Stimulated activated CD8-positive, alpha-beta memory T cell treated with anti-CD3 and anti-CD28 coated beads, Interleukin-15, amount 100 ng/mL, for 1 hour (primary cell): Measurements from ENCODE around the gene CASK.

Experiments used
- DNase-seq: peaks from one replicate; pipeline ENCODE4 v3.0.0-alpha.2; 2020; ENCODE audit warnings: low read depth

CASK gene

GRCh38 chrX:41923211-41923977 lies at the start of gene CASK:
Gene CASK, minus strand, starts transcription at chrX:41923554. Its CDS starts 566 bp downstream, at chrX:41922988.
- DNase-seq = peak; percentile 69

GRCh38 chrX:41971346-41971745 lies 48.0 kb upstream of the CASK start:
- no peak for DNase-seq

- no peak for DNase-seq
These were observed 47.1 kb upstream of the CASK start for GRCh38 chrX:41970419-41970818.

GRCh38 chrX:41963348-41963747 lies 40.0 kb upstream of the CASK start:
- no peak for DNase-seq

- DNase-seq = no peak
These were observed 36.8 kb upstream of the CASK start for GRCh38 chrX:41960142-41960541.

- no peak for DNase-seq
These were observed 35.5 kb upstream of the CASK start for GRCh38 chrX:41958861-41959260.

GRCh38 chrX:41956027-41956426 lies 32.7 kb upstream of the CASK start:
- no peak for DNase-seq

- DNase-seq = no peak
These were observed 28.7 kb upstream of the CASK start for GRCh38 chrX:41952102-41952501.

GRCh38 chrX:41946989-41947612 lies 23.7 kb upstream of the CASK start:
- no peak for DNase-seq

- DNase-seq = no peak
These were observed 22.9 kb upstream of the CASK start for GRCh38 chrX:41946235-41946634.

GRCh38 chrX:41935832-41936231 lies 12.5 kb upstream of the CASK start:
- no peak for DNase-seq

GRCh38 chrX:41933546-41933945 lies 10.2 kb upstream of the CASK start:
- DNase-seq = no peak

- DNase-seq = no peak
These were observed 9.5 kb upstream of the CASK start for GRCh38 chrX:41932885-41933284.

GRCh38 chrX:41931591-41931990 lies 8.2 kb upstream of the CASK start:
- DNase-seq = no peak

- DNase-seq = no peak
These were observed 777 bp upstream of the CASK start for GRCh38 chrX:41923978-41924683.

- no peak for DNase-seq
These were observed 763 bp downstream of the CASK start for GRCh38 chrX:41922431-41923151.

GRCh38 chrX:41921492-41922430 lies 1.6 kb downstream of the CASK start:
- no peak for DNase-seq

GRCh38 chrX:41919870-41920269 lies 3.5 kb downstream of the CASK start:
- DNase-seq = no peak

- no peak for DNase-seq
These were observed 5.8 kb downstream of the CASK start for GRCh38 chrX:41917517-41917916.

- DNase-seq = no peak
These were observed 9.9 kb downstream of the CASK start for GRCh38 chrX:41913476-41913875.

- DNase-seq = no peak
These were observed 10.4 kb downstream of the CASK start for GRCh38 chrX:41912923-41913322.
